Measurements from ENCODE around the gene GADD45A.

GRCh38 chr1:67700692-67701410 is 15.8 kb downstream of the GADD45A start:
- TF ChIP-seq ZNF169 (tag by site-specific recombination; IDR thresholded peaks at IDR 0.05) (no peak), CTCF (tag by site-specific recombination; IDR thresholded peaks at IDR 0.05) (0 out of 2 replicates have a peak, but pooled peaks have one; percentile 47), SP2 (tag by site-specific recombination; IDR thresholded peaks at IDR 0.05) (peak; percentile 73), ZNF580 (tag by site-specific recombination; IDR thresholded peaks at IDR 0.05) (no peak; the same call in 1 of the 2 replicates), REST (tag by site-specific recombination; IDR thresholded peaks at IDR 0.05) (peak; percentile 55; the same call in 1 of the 2 replicates), ZNF274 (IDR thresholded peaks at IDR 0.05; ENCODE audit: low read length) (no peak), ZNF274 (tag by site-specific recombination; IDR thresholded peaks at IDR 0.05; ENCODE audit: borderline replicate concordance) (no peak), ZNF398 (tag by site-specific recombination; IDR thresholded peaks at IDR 0.05) (peak; percentile 96), ZNF629 (tag by site-specific recombination; IDR thresholded peaks at IDR 0.05) (peak; percentile 99), TCF7L2 (IDR thresholded peaks at IDR 0.05; ENCODE audit: borderline replicate concordance, low read depth, low read length) (peak; percentile 97), ZNF302 (tag by site-specific recombination; IDR thresholded peaks at IDR 0.05; ENCODE audit: low read depth) (no peak), ZBTB7A (tag by site-specific recombination; IDR thresholded peaks at IDR 0.05; ENCODE audit: low read depth) (no peak), ZNF26 (tag by site-specific recombination; IDR thresholded peaks at IDR 0.05) (no peak), ZNF747 (tag by site-specific recombination; IDR thresholded peaks at IDR 0.05) (no peak)
